Endothelial cell of umbilical vein (primary cell): ENCODE results near the gene R3HDM1. TPM values are rescaled to one million over a fixed set of nuclear protein-coding genes. Genes with fewer than 3 reads are reported as not detected.

Source experiments
- BruUV-seq: library from RNA; stranded (reverse); fragments of 400-500 nt; replicated peaks from 2 replicates; lab custom pipeline; 2021; lab: Mats Ljungman, UMichigan
- CTCF ChIA-PET: fragments of 300-600, 350-600 bp; sonication (Branson Sonifier 250); formaldehyde crosslinking; loops from one replicate; lab custom pipeline; 2021; ENCODE audit warnings: antibody characterized with exemption, inconsistent platforms; lab: Charles Lee
- POLR2A ChIA-PET: fragments of 300-600, 350-600 bp; sonication (Branson Sonifier 250); formaldehyde crosslinking; loops from one replicate; lab custom pipeline; 2021; ENCODE audit warnings: antibody characterized with exemption, inconsistent platforms; lab: Charles Lee
- DNase-seq: peaks from one replicate; pipeline ENCODE4 v3.0.0-alpha.2; 2011; ENCODE audit warnings: low read depth, low spot score
- FAIRE-seq: peaks from 2 replicates; lab custom pipeline; 2011; peaks lifted over from hg19 to GRCh38; lab: Jason Lieb, UNC
- H2AFZ ChIP-seq: 2 replicates; pipeline ENCODE4 v1.6.0; 2012; ENCODE audit warnings: low read depth, low read length, control low read depth, inconsistent platforms
- H3K27ac ChIP-seq: 2 replicates; pipeline ENCODE4 v1.5.1; 2011; ENCODE audit warnings: low read depth, mild to moderate bottlenecking, control low read depth, low read length, moderate library complexity; ENCODE audit not compliant: insufficient read depth
- H3K27me3 ChIP-seq, 2 experiments: 2 replicates each; pipeline versions ENCODE4 v1.6.0 to v1.6.1; 2011; ENCODE audit warnings: low read length in 2 of 2, mixed read lengths in 1 of 2; ENCODE audit not compliant: control insufficient read depth in 2 of 2, insufficient read depth in 2 of 2
- H3K36me3 ChIP-seq, 2 experiments: 2 replicates in 1 of 2; 3 replicates in 1 of 2; pipeline ENCODE4 v1.5.1; 2011; ENCODE audit warnings: low read length in 2 of 2, mild to moderate bottlenecking in 1 of 2, moderate library complexity in 1 of 2; ENCODE audit not compliant: control insufficient read depth in 2 of 2, insufficient read depth in 2 of 2; ENCODE audit errors: extremely low read depth in 1 of 2
- H3K4me1 ChIP-seq: 3 replicates; pipeline ENCODE4 v1.5.1; 2011; ENCODE audit warnings: mild to moderate bottlenecking, low read length; ENCODE audit not compliant: control insufficient read depth, insufficient read depth; ENCODE audit errors: extremely low read depth
- H3K4me2 ChIP-seq: 2 replicates; pipeline ENCODE4 v1.6.1; 2011; ENCODE audit warnings: low read length, control low read depth, mixed read lengths; ENCODE audit not compliant: insufficient read depth
- H3K4me3 ChIP-seq, 3 experiments: fragments of 200-600 bp in 1 of 3; sonication (generic), shearing (Covaris generic) in 1 of 3; replicated peaks in 1 of 3; 2 replicates each; pipeline ENCODE4 v1.5.1; 2011 to 2016; ENCODE audit warnings: control low read depth in 3 of 3, low read length in 3 of 3, mild to moderate bottlenecking in 2 of 3, inconsistent platforms in 1 of 3, low read depth in 1 of 3, moderate library complexity in 1 of 3; ENCODE audit not compliant: insufficient read depth in 1 of 3
- H3K79me2 ChIP-seq: 2 replicates; pipeline ENCODE4 v1.6.0; 2012; ENCODE audit warnings: low read length, inconsistent platforms; ENCODE audit not compliant: control insufficient read depth, insufficient read depth
- H3K9ac ChIP-seq: replicated peaks from 2 replicates; pipeline ENCODE3; 2011; ENCODE audit warnings: low read length, control low read depth; ENCODE audit not compliant: insufficient read depth; ENCODE audit errors: extremely low read depth
- H3K9me1 ChIP-seq: replicated peaks from 3 replicates; pipeline ENCODE4 v1.6.0; 2011; ENCODE audit warnings: mild to moderate bottlenecking, low read length; ENCODE audit not compliant: control insufficient read depth, insufficient read depth; ENCODE audit errors: extremely low read depth
- H3K9me3 ChIP-seq: replicated peaks from 2 replicates; pipeline ENCODE4 v1.5.1; 2012; ENCODE audit warnings: low read length, inconsistent platforms; ENCODE audit not compliant: control insufficient read depth, insufficient read depth
- H4K20me1 ChIP-seq: replicated peaks from 2 replicates; pipeline ENCODE3; 2011; ENCODE audit warnings: mild to moderate bottlenecking, low read length; ENCODE audit not compliant: control insufficient read depth, insufficient read depth; ENCODE audit errors: extremely low read depth
- EZH2 ChIP-seq: IDR thresholded peaks from 2 replicates; pipeline ENCODE4 v1.6.1; 2012; ENCODE audit warnings: borderline replicate concordance, low read depth, mild to moderate bottlenecking, moderate library complexity, low read length, inconsistent platforms; ENCODE audit not compliant: severe bottlenecking
- FOS ChIP-seq: IDR thresholded peaks from 2 replicates; pipeline ENCODE4 v1.6.1; 2011; ENCODE audit warnings: mild to moderate bottlenecking, low read length, moderate library complexity, borderline replicate concordance; ENCODE audit not compliant: insufficient read depth
- GATA2 ChIP-seq: IDR thresholded peaks from 2 replicates; pipeline ENCODE4 v1.7.0; 2011; ENCODE audit warnings: low read depth, mild to moderate bottlenecking, moderate library complexity, mixed read lengths, low read length; ENCODE audit not compliant: insufficient read length, insufficient read depth
- JUN ChIP-seq: IDR thresholded peaks from 2 replicates; pipeline ENCODE4 v1.6.1; 2011; ENCODE audit warnings: borderline replicate concordance, low read depth; ENCODE audit not compliant: insufficient read length, insufficient read depth
- MYC ChIP-seq: IDR thresholded peaks from one replicate; pipeline ENCODE4 v1.6.1; 2011; ENCODE audit warnings: mild to moderate bottlenecking, low read depth, low read length
- POLR2A ChIP-seq: IDR thresholded peaks from 2 replicates; pipeline ENCODE4 v1.6.1; 2012; ENCODE audit warnings: low read depth, mild to moderate bottlenecking, control low read depth, low read length
- POLR2AphosphoS5 ChIP-seq: IDR thresholded peaks from 2 replicates; pipeline ENCODE4 v1.6.1; 2012; ENCODE audit warnings: low read depth, mild to moderate bottlenecking, control low read depth, low read length, moderate library complexity; ENCODE audit not compliant: insufficient read depth
- dilution Hi-C: fragments of 300-500 bp; cut with MboI; formaldehyde crosslinking; loops from one replicate; pipeline ENCODE4 v1.15.0; 2019; ENCODE audit warnings: low sequenced_read_pairs; ENCODE audit not compliant: extremely low pct_ligation_motif_present
- intact Hi-C: fragments of 100-400 bp; cut with micrococcal nuclease; formaldehyde crosslinking; loops from one replicate; pipeline ENCODE4 v1.10.0; 2022
- polyA plus RNA-seq, 4 experiments: library from polyadenylated mRNA; depleted of rRNA in 3 of 4; stranded (reverse) in 3 of 4; unstranded in 1 of 4; fragments of >200 nt; gene quantifications; 2 replicates each; pipeline versions ENCODE4 v1.2.1 to v1.2.3, GENCODE V29; 2011 to 2012; ENCODE audit warnings: missing spikeins in 1 of 4
- total RNA-seq: library from RNA; stranded (reverse); gene quantifications from 2 replicates; pipeline ENCODE4 v1.2.3, GENCODE V29; 2021
- TF ChIP-seq, protein P1 (sequence below), 2 donors: IDR thresholded peaks; 1 replicate in 1 of 2; 2 replicates in 1 of 2; pipeline ENCODE4 v1.5.1; 2011; ENCODE audit warnings: low read length in 2 of 2, mild to moderate bottlenecking in 2 of 2, moderate library complexity in 2 of 2, control low read depth in 1 of 2, inconsistent platforms in 1 of 2, low read depth in 1 of 2; ENCODE audit not compliant: insufficient read depth in 1 of 2; ENCODE audit errors: extremely low read depth in 1 of 2
- TF ChIP-seq, protein P2 (sequence below): IDR thresholded peaks from 2 replicates; pipeline ENCODE4 v1.6.1; 2011; ENCODE audit not compliant: insufficient read depth, insufficient read length

R3HDM1 gene
- total and polyA plus RNA-seq, 2 donors (not counting 3 experiments of a cell fraction or from before 2014, with no cell fraction given), result 36.6 to 61.8 TPM

DNA sequence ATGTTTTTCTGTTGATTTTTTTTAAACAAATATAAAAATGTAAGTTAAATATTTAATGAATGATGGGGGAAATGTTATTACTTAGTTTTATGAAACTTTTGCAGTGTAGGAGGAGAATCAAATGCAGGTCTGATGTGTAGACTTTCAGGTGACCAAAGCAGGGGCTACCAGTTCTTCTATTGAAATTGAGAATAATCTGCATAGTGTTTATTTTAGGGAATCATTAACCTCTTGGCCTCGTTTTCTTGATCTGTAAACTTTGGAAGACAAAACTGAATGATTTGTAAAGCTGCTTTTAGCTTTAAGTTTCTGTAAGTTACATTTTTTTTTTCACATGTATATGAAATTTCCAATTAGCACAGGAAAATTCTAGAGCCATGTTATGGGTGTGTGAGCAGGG, 99.2 kb downstream of the R3HDM1 start:
- Histone ChIP-seq H3K9ac (no peak overlapping the region), H3K4me2 (no peak overlapping the region), H4K20me1 (no peaks in the 10 kb centered on the region), H3K36me3 (no peaks in the 10 kb centered on the region), H3K27ac (no peak overlapping the region), H3K79me2 (no peaks in the 10 kb centered on the region), H3K4me1 (no peaks in the 10 kb centered on the region), H3K9me3 (no peaks in the 10 kb centered on the region), H3K27me3 (no peaks in the 10 kb centered on the region), H3K9me1 (no peaks in the 10 kb centered on the region), H3K4me3 (no peak overlapping the region), H2AFZ (no peak overlapping the region)
- intact Hi-C loops, result no loop called here
- dilution Hi-C loops, result no loop called here
- no peak for DNase-seq
- CTCF ChIA-PET, result no interaction called here
- POLR2A ChIA-PET, result no interaction called here
- TF ChIP-seq POLR2A (no peak), FOS (no peak), MYC (no peak), GATA2 (no peak), POLR2AphosphoS5 (no peak), EZH2 (no peak), JUN (no peak)
- TF ChIP-seq, protein P1, sequence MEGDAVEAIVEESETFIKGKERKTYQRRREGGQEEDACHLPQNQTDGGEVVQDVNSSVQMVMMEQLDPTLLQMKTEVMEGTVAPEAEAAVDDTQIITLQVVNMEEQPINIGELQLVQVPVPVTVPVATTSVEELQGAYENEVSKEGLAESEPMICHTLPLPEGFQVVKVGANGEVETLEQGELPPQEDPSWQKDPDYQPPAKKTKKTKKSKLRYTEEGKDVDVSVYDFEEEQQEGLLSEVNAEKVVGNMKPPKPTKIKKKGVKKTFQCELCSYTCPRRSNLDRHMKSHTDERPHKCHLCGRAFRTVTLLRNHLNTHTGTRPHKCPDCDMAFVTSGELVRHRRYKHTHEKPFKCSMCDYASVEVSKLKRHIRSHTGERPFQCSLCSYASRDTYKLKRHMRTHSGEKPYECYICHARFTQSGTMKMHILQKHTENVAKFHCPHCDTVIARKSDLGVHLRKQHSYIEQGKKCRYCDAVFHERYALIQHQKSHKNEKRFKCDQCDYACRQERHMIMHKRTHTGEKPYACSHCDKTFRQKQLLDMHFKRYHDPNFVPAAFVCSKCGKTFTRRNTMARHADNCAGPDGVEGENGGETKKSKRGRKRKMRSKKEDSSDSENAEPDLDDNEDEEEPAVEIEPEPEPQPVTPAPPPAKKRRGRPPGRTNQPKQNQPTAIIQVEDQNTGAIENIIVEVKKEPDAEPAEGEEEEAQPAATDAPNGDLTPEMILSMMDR (IDR thresholded peaks at IDR 0.05; ENCODE audit: extremely low read depth in 1 of 2, insufficient read depth in 1 of 2, low read depth in 1 of 2, low read length in 2 of 2), result no peak
- TF ChIP-seq, protein P2, sequence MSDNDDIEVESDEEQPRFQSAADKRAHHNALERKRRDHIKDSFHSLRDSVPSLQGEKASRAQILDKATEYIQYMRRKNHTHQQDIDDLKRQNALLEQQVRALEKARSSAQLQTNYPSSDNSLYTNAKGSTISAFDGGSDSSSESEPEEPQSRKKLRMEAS, result no peak
- FAIRE-seq, result no peak
- BruUV-seq, result no TSS peak
